HG03439 (cell line): Measurements from ENCODE around the gene MINDY3.

Source experiments
- ATAC-seq: cut with Tn5 transposase; IDR thresholded peaks from one replicate; pipeline ENCODE4 v1.9.1; 2021; ENCODE audit warnings: mild to moderate bottlenecking, moderate library complexity; ENCODE audit not compliant: unreplicated experiment

Gene MINDY3

GRCh38 chr10:15739254-15739970, 120.9 kb downstream of the MINDY3 start:
- ATAC-seq, result no peak

- ATAC-seq, result no peak
Measured at GRCh38 chr10:15738270-15738925, 121.9 kb downstream of the MINDY3 start.

- ATAC-seq, result no peak
Measured at GRCh38 chr10:15737656-15738055, 122.7 kb downstream of the MINDY3 start.

- ATAC-seq, result no peak
Measured at GRCh38 chr10:15735763-15736162, 124.5 kb downstream of the MINDY3 start.

GRCh38 chr10:15730341-15730740, 130.0 kb downstream of the MINDY3 start:
- ATAC-seq, result no peak

- no peak for ATAC-seq
Measured at GRCh38 chr10:15729890-15730289, 130.4 kb downstream of the MINDY3 start.
